ENCODE measurements around the gene CDK17.

- peak; percentile 8 to 46 (median 17) for TF ChIP-seq CTCF (IDR thresholded peaks at IDR 0.05)
- TF ChIP-seq POLR2A (IDR thresholded peaks at IDR 0.05): peak; percentile 20 to 66
Observed at GRCh38 chr12:96399120-96399918, 920 bp downstream of the CDK17 start.

Measured in uterus (tissue), 2 donors.